Mucosa of descending colon (tissue), 3 donors: ENCODE results near the gene MBNL1. TPM values are rescaled to one million over a fixed set of nuclear protein-coding genes. Genes with fewer than 3 reads are reported as not detected.

ENCODE experiments used
- ATAC-seq: fragments of 200-7000 bp; cut with Tn5 transposase; one replicate; pipeline ENCODE4 v1.9.1; 2020; ENCODE audit warnings: mild to moderate bottlenecking, moderate library complexity
- DNase-seq, 3 donors: peaks; one replicate each; pipeline ENCODE4 v3.0.0-alpha.2; 2020
- H3K36me3 ChIP-seq: fragments of 200-600 bp; one replicate; pipeline ENCODE4 v1.8.0; 2021; ENCODE audit warnings: low read depth, mild to moderate bottlenecking
- H3K4me1 ChIP-seq: fragments of 200-600 bp; one replicate; pipeline ENCODE4 v1.8.0; 2021; ENCODE audit warnings: low read depth, mild to moderate bottlenecking
- H3K4me3 ChIP-seq: fragments of 200-600 bp; one replicate; pipeline ENCODE4 v1.8.0; 2021; ENCODE audit warnings: mild to moderate bottlenecking
- H3K9me3 ChIP-seq: fragments of 200-600 bp; one replicate; pipeline ENCODE4 v1.8.0; 2021; ENCODE audit warnings: mild to moderate bottlenecking
- intact Hi-C, 2 donors: fragments of 100-400 bp; cut with DNase I in 1 of 2; cut with micrococcal nuclease in 1 of 2; formaldehyde crosslinking; loops; one replicate each; pipeline versions ENCODE4 v1.11.0 to v1.11.1; 2022; cut with DNase I, micrococcal nuclease
- total RNA-seq, 3 donors: library from RNA; stranded (reverse); fragmentation: NEBNext Ultra II Directional in 2 of 3; extraction: Animal tissue kit (Norgen Biotek cat#: 25700) in 2 of 3; gene quantifications; one replicate each; pipeline versions ENCODE4 v1.2.1 to v1.2.4, GENCODE V29; 2021 to 2023
- TF ChIP-seq, protein P1 (sequence below): fragments of 200-600 bp; IDR thresholded peaks from one replicate; pipeline ENCODE4 v1.8.0; 2022; ENCODE audit warnings: antibody characterized with exemption, mild to moderate bottlenecking
- donor health status: DM: no; HTN: no; CAD: no; lungs with moderate emphysema.
- donor health status: DM: no; HTN: no; CAD: no.
- donor health status: DM: no; HTN: yes; CAD: no.

MBNL1 gene
- total RNA-seq, 3 donors from 2014 or later = 184 to 381 (median 215) TPM

DNA sequence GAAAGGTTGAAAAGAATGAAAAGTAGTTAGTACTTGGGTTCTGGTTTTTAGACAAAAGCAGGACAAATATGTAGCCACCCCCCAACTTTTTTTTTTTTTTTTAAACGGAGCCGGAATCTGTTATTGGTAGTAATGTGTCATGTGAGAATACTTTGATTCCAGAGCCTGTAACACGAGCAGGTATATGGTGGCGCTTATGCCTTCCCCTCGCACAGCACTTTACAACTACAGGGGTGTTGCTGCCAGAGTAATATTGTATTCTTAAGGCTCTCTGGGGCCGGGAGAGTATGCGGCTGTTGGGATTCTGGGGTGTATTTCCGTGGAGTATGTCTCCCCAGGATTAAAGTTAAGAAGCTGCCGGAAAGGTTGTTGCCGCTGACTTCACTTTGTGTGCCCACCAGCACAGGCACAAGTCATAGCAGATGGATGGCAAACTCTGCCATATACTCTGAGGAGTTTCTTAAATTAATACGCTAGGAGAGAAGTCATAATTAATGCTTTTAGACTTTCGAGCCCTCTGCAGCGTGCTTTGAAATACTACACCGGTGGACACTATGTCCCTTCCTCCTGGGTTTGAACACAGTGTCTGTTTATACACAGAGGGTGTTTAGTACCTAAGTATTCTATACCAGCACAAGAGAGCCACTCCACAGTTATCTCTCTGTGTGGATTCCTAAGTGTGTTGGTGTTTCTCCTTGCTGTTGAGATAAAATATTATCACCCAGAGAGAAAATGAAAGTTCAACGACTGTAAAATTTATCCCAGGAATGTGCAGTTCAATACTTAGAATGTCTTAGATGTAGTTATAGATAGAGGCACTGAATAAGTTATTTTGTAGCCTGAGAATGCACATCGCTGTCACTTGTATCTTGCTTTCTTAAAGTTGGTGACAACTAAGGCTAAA is 1.4 kb downstream of the MBNL1 start:
- Histone ChIP-seq H3K36me3 (no peaks in the 10 kb centered on the region), H3K4me3 (peak overlapping the region; percentile 91), H3K4me1 (peaks cover 47% of the 10 kb centered on the region), H3K9me3 (no peaks in the 10 kb centered on the region)
- DNase-seq = peak; percentile 50 to 62 (median 51)
- intact Hi-C loops = loop anchor here in 1 of 2 donors (5.0 kb wide), 1 partner anchor 68 kb away; no protein-coding TSS in a partner anchor
- peak; percentile 38 for ATAC-seq
- TF ChIP-seq, protein P1, sequence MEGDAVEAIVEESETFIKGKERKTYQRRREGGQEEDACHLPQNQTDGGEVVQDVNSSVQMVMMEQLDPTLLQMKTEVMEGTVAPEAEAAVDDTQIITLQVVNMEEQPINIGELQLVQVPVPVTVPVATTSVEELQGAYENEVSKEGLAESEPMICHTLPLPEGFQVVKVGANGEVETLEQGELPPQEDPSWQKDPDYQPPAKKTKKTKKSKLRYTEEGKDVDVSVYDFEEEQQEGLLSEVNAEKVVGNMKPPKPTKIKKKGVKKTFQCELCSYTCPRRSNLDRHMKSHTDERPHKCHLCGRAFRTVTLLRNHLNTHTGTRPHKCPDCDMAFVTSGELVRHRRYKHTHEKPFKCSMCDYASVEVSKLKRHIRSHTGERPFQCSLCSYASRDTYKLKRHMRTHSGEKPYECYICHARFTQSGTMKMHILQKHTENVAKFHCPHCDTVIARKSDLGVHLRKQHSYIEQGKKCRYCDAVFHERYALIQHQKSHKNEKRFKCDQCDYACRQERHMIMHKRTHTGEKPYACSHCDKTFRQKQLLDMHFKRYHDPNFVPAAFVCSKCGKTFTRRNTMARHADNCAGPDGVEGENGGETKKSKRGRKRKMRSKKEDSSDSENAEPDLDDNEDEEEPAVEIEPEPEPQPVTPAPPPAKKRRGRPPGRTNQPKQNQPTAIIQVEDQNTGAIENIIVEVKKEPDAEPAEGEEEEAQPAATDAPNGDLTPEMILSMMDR = no peak

- Histone ChIP-seq H3K4me3 (peak overlapping the region; percentile 91), H3K9me3 (no peaks in the 10 kb centered on the region), H3K4me1 (peaks cover 45% of the 10 kb centered on the region), H3K36me3 (no peaks in the 10 kb centered on the region)
- no peak for DNase-seq
- ATAC-seq = no peak
- TF ChIP-seq, protein P1 = no peak
- intact Hi-C loops = no loop called here
Measured at GRCh38 chr3:152270937-152271336, 2.2 kb downstream of the MBNL1 start.

DNA sequence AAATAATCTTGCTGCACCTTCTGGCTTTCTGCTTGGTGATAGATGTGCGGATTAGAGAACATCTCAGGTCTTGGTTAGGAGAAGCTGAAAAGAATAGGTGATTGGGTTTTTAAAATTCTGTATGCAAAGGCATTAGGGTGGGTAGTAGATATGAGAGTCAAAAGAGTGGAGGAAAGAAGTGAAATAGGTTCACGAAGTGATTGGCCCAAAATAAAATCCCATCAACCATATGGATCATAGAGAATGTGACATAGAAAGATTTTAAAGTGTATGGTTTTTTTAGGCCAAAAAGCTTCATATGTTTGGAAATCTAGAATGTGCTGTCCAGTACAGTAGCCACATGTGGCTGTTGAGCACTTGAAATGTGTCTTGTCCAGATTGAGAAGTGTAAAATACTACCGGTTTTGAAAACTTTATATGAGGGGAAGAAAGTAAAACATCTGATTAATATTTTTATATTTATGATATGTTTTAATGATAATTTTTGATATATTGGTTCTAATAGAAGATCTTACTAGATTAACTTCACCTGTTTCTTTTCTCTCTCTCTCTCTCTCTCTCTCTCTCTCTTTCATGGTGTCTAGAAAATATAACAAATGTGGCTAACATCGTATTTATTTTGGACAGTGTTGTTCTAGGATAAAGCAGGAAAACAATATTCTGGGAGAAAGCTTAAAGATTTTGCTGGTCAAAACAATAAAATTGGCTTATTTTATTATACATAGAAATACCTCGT is 2.9 kb downstream of the MBNL1 start:
- no peak for ATAC-seq
- Histone ChIP-seq H3K36me3 (no peaks in the 10 kb centered on the region), H3K4me1 (peaks cover 39% of the 10 kb centered on the region), H3K9me3 (no peaks in the 10 kb centered on the region), H3K4me3 (no peak overlapping the region)
- no peak for DNase-seq
- TF ChIP-seq, protein P1 = no peak
- intact Hi-C loops = no loop called here

DNA sequence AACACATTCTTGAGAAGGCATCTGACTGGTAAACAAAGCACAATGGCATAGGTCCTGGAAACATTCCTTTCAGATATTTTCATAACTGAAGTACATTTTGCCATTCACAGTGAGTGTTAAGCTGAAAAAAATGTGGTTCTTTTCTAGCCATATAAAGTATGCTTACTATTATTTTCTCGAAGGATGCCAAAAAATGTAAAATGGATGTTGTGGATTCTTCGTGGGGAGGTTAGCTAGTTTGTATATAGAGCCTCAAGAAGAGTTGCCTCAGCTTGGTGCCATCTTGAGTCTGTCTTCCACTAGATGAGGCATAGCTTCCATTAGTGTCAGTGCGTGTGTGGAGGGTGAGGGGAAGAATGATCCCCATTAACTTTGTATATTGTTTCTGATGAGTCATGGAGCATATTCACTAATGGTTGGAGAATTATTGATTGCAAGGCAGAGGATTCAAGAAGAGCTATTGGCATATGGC is 4.1 kb downstream of the MBNL1 start:
- ATAC-seq = no peak
- Histone ChIP-seq H3K9me3 (no peaks in the 10 kb centered on the region), H3K36me3 (no peaks in the 10 kb centered on the region), H3K4me3 (no peak overlapping the region), H3K4me1 (peaks cover 35% of the 10 kb centered on the region)
- no peak for DNase-seq
- TF ChIP-seq, protein P1 = no peak
- intact Hi-C loops = no loop called here

GRCh38 chr3:152276681-152277080 is 8.0 kb downstream of the MBNL1 start:
- ATAC-seq (no peak), DNase-seq (no peak)
- H3K9me3 ChIP-seq = no peaks in the 10 kb centered on the region
- intact Hi-C loops = no loop called here
- peaks cover 31% of the 10 kb centered on the region for H3K4me1 ChIP-seq
- H3K4me3 ChIP-seq = no peak overlapping the region
- TF ChIP-seq, protein P1 = no peak
- H3K36me3 ChIP-seq = no peaks in the 10 kb centered on the region
